Subcutaneous abdominal adipose tissue (tissue), 5 donors: ENCODE data around the gene IRAK4.

ENCODE experiments used
- H3K27ac ChIP-seq: one replicate; pipeline ENCODE4 v1.7.0; 2013; ENCODE audit warnings: low read depth, mild to moderate bottlenecking, inconsistent platforms, low read length, moderate library complexity
- H3K27me3 ChIP-seq, 5 donors: one replicate each; pipeline ENCODE4 v1.7.0; 2013; ENCODE audit warnings: low read length in 5 of 5, inconsistent platforms in 1 of 5; ENCODE audit not compliant: control insufficient read depth in 5 of 5, insufficient read depth in 4 of 5
- H3K36me3 ChIP-seq, 5 donors: one replicate each; pipeline ENCODE4 v1.7.0; 2013; ENCODE audit warnings: low read length in 5 of 5; ENCODE audit not compliant: control insufficient read depth in 5 of 5, insufficient read depth in 5 of 5
- H3K4me1 ChIP-seq, 5 donors: one replicate each; pipeline ENCODE4 v1.7.0; 2013; ENCODE audit warnings: low read length in 5 of 5, mild to moderate bottlenecking in 3 of 5, moderate library complexity in 1 of 5; ENCODE audit not compliant: control insufficient read depth in 5 of 5, insufficient read depth in 5 of 5
- H3K4me3 ChIP-seq, 5 donors: one replicate each; pipeline ENCODE4 v1.7.0; 2013; ENCODE audit warnings: low read length in 5 of 5, low read depth in 1 of 5
- H3K9ac ChIP-seq, 5 donors: one replicate each; pipeline ENCODE4 v1.7.0; 2013; ENCODE audit warnings: low read length in 5 of 5, mild to moderate bottlenecking in 4 of 5, moderate library complexity in 3 of 5
- H3K9me3 ChIP-seq, 5 donors: one replicate each; pipeline ENCODE4 v1.7.0; 2013; ENCODE audit warnings: low read length in 5 of 5; ENCODE audit not compliant: control insufficient read depth in 5 of 5
- donor health status: healthy.
- donor health status: healthy.
- donor health status: healthy.
- donor health status: healthy.
- donor health status: healthy.

Gene IRAK4

DNA sequence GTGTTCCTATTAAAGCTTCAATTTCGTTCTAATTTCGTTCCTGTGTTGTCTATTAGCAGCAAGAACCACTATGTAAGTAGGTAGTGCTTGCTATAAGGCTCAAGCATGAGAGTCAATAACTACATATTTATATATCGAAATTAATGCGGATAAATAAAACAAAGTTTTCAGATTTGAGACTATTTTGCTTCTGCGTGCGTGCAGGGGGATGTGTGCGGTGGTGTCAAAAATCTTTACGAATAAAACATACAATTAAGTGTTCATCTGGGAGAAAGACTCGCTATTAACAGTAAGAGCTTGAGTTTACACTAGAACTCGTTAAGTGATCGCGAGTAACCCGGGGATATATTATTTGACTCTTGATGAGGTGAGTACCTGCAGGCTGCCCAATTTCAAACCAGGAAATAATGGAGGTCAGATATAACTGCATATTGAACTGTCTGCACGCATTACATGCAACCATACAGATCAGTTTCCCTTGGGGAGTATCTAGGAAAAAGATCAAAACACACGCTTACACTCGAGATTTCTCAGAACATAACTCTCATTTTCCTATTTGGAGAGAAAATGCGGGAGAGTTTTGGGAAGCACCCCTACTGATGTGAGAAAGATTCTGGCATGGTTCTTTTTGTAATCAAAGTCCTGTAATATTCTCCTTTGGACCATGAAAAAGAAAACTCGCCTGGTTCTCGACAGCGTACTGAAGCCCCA lies 46.6 kb downstream of the IRAK4 start:
- no peaks in the 10 kb centered on the region for H3K9me3 ChIP-seq
- H3K9ac ChIP-seq, result peak overlapping the region; percentile 30 to 96 (median 93)
- H3K27me3 ChIP-seq, result no peaks in the 10 kb centered on the region
- peaks cover 9 to 17% (median 14%) of the 10 kb centered on the region in 5 donors for H3K36me3 ChIP-seq
- H3K27ac ChIP-seq, result peak overlapping the region; percentile 96
- H3K4me1 ChIP-seq, result peaks cover 5 to 21% (median 19%) of the 10 kb centered on the region in 5 donors
- H3K4me3 ChIP-seq, result peak overlapping the region; percentile 85 to 97 (median 92)

DNA sequence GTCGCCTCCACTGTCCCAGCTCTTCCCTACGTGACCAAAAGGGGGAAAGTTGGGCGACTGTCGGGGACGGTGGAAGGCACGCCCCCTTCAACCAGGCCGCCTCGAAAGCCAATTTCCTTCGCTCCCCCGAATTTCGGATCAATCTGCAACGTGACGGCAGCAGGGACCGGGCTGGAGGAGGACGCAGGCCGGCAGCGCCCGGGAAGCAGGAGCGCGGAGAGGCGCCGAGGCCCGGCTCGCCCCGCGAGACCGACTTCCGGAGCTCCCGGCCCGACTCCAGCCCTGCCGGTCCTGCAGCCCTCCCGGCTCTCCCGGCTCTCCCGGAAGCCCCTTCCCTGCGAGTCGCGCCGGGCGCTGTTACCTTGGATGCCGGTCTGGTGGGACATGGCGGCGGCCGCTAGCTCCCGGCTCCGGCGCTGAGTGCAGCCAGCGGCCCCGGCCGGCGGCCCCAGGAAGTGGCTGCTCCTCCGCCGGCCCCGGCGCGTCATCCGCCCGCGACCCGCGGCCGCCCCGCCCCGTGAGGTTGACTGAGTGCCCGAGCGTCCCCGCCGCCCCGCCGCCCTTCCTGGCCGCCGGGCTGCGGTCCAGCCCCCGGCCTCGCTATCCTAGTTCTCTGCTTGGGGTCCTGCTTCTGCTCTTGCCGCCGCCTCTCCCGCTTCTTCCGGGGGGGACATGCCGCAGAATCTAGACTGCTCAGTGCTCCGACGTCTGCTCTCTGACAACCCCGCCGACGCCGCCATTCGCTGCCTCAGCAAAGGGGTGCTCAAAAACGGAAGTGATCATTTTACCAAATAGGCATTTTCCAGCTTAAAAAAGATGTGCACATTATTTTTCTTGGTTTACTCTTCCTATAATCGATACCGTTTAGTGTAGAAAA lies 47.3 kb downstream of the IRAK4 start, which contains the start of gene TWF1:
Gene TWF1, minus strand, starts transcription at position 458 of the 877 bp plus-strand sequence. Its CDS starts 72 bp downstream, at position 386.
- peak within 1 kb of the TSS; percentile 73 to 96 (median 93) for H3K9ac ChIP-seq
- H3K36me3 ChIP-seq, result peaks cover 5 to 10% (median 9%) of the 10 kb centered on the region in 5 donors
- H3K27me3 ChIP-seq, result no peaks in the 10 kb centered on the region
- peak within 1 kb of the TSS; percentile 96 for H3K27ac ChIP-seq
- peak within 1 kb of the TSS; percentile 85 to 97 (median 92) for H3K4me3 ChIP-seq
- H3K9me3 ChIP-seq, result no peaks in the 10 kb centered on the region
- H3K4me1 ChIP-seq, result peaks cover 5 to 21% (median 19%) of the 10 kb centered on the region in 5 donors

- Histone ChIP-seq H3K27me3 (no peaks in the 10 kb centered on the region), H3K36me3 (peaks cover 5 to 8% (median 6%) of the 10 kb centered on the region in 5 donors), H3K9ac (peak overlapping the region; percentile 73 to 96 (median 92)), H3K27ac (peak overlapping the region; percentile 96), H3K4me3 (peak overlapping the region; percentile 80 to 97 (median 92)), H3K9me3 (no peaks in the 10 kb centered on the region), H3K4me1 (peaks cover 5 to 21% (median 19%) of the 10 kb centered on the region in 5 donors)
These were observed 48.0 kb downstream of the IRAK4 start for GRCh38 chr12:43806737-43807072.

- peak overlapping the region in 1 of 5 donors; percentile 22 for H3K4me3 ChIP-seq
- no peak overlapping the region for H3K9ac ChIP-seq
- H3K9me3 ChIP-seq, result no peaks in the 10 kb centered on the region
- peaks cover 3 to 6% (median 5%) of the 10 kb centered on the region in 5 donors for H3K36me3 ChIP-seq
- peak overlapping the region; percentile 96 for H3K27ac ChIP-seq
- H3K4me1 ChIP-seq, result peaks cover 5 to 21% (median 19%) of the 10 kb centered on the region in 5 donors
- no peaks in the 10 kb centered on the region for H3K27me3 ChIP-seq
These were observed 48.6 kb downstream of the IRAK4 start for GRCh38 chr12:43807386-43807785.

GRCh38 chr12:43812057-43812456 lies 53.3 kb downstream of the IRAK4 start:
- Histone ChIP-seq H3K27ac (no peak overlapping the region), H3K27me3 (peaks cover 0 to 12% (median 0%) of the 10 kb centered on the region in 5 donors), H3K9ac (no peak overlapping the region), H3K4me1 (peaks cover 0 to under 1% (median 0%) of the 10 kb centered on the region in 5 donors), H3K9me3 (no peaks in the 10 kb centered on the region), H3K4me3 (no peak overlapping the region), H3K36me3 (no peaks in the 10 kb centered on the region)

- H3K9me3 ChIP-seq, result no peaks in the 10 kb centered on the region
- no peak overlapping the region for H3K9ac ChIP-seq
- H3K4me1 ChIP-seq, result no peaks in the 10 kb centered on the region
- no peak overlapping the region for H3K4me3 ChIP-seq
- no peaks in the 10 kb centered on the region for H3K36me3 ChIP-seq
- H3K27me3 ChIP-seq, result peaks cover 0 to 12% (median 0%) of the 10 kb centered on the region in 5 donors
- no peak overlapping the region for H3K27ac ChIP-seq
These were observed 54.2 kb downstream of the IRAK4 start for GRCh38 chr12:43812926-43813325.

DNA sequence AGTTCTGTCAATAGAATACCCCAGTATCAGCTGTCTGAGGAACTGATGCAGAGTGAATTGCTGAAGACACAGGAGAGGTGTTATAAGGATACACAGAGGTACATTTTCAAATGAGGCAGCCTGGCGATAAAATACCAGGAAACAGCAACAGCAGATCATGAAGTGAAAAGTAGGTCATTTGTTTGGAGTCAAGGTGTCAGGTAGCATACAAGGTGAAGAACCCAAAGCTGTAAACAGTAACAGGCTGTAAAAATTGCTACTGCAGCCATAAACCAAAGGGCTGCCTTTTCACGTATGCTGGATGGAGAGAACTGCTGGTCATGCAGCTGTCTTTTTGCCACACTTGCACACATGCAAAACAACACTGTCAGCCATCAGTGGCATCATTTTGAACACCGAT lies 56.7 kb downstream of the IRAK4 start:
- Histone ChIP-seq H3K36me3 (no peaks in the 10 kb centered on the region), H3K4me1 (no peaks in the 10 kb centered on the region), H3K27ac (no peak overlapping the region), H3K9ac (no peak overlapping the region), H3K9me3 (no peaks in the 10 kb centered on the region), H3K27me3 (peaks cover 0 to 12% (median 0%) of the 10 kb centered on the region in 5 donors), H3K4me3 (no peak overlapping the region)

DNA sequence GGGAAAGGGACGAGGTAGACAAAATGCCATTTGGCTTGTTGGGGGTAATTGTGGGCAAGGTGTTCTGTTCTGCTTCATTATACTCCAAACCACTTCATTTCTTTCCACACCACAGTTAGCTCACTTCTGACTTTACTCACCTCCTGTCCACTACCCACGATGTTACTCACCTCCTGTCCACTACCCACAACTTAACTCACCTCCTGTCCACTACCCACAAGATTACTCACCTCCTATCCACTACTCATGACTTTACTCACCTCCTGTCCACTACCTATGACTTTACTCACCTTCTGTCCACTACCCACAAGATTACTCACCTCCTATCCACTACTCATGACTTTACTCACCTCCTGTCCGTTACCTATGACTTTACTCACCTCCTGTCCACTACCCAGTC lies 57.4 kb downstream of the IRAK4 start:
- Histone ChIP-seq H3K36me3 (no peaks in the 10 kb centered on the region), H3K4me3 (no peak overlapping the region), H3K9me3 (no peaks in the 10 kb centered on the region), H3K9ac (no peak overlapping the region), H3K4me1 (no peaks in the 10 kb centered on the region), H3K27me3 (peaks cover 0 to 12% (median 0%) of the 10 kb centered on the region in 5 donors), H3K27ac (no peak overlapping the region)

GRCh38 chr12:43824207-43824775 lies 65.5 kb downstream of the IRAK4 start:
- H3K27ac ChIP-seq, result no peak overlapping the region
- H3K36me3 ChIP-seq, result no peaks in the 10 kb centered on the region
- no peaks in the 10 kb centered on the region for H3K9me3 ChIP-seq
- no peak overlapping the region for H3K4me3 ChIP-seq
- peaks cover 0 to 5% (median 0%) of the 10 kb centered on the region in 5 donors for H3K27me3 ChIP-seq
- no peak overlapping the region for H3K9ac ChIP-seq
- H3K4me1 ChIP-seq, result no peaks in the 10 kb centered on the region
